ENCODE results near the gene RPS19.

GRCh38 chr19:41863209-41863931, 3.3 kb downstream of the RPS19 start:
- TF ChIP-seq CTCF (IDR thresholded peaks at IDR 0.05) (no peak), POLR2AphosphoS5 (IDR thresholded peaks at IDR 0.05) (no peak), POLR2A (IDR thresholded peaks at IDR 0.05) (no peak), EP300 (IDR thresholded peaks at IDR 0.05) (no peak)
